ENCODE data around the gene TSHZ2.

The TSHZ2 gene

DNA sequence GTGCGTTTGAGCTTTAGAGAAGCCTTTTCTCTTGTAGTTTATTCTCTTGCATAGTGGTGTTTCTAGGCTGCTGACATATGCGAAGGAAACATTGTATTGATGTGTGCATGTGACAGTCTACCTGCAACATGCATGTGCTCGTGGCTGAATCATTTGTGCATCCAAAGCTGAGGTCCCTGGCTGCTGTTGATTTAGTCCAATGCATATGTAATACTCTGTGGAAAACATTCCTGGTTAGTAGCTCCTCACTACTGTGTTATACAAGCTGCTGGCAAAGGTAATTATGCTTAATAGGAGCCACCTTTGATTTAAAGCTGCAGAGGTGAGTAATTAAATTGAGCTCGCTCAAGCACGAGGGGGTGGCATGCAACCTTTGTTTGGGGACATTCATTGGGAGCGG, 24.5 kb downstream of the TSHZ2 start:
- no peak for TF ChIP-seq CTCF (IDR thresholded peaks at IDR 0.05; ENCODE audit: low read length)
- TF ChIP-seq EZH2 (IDR thresholded peaks at IDR 0.05; ENCODE audit: borderline replicate concordance, low read length): no peak
- Histone ChIP-seq H3K36me3 (ENCODE audit: insufficient read depth, low read length) (no peaks in the 10 kb centered on the region), H3K27me3 (ENCODE audit: insufficient read depth, low read length) (no peaks in the 10 kb centered on the region), H3K9me3 (ENCODE audit: low read length) (no peaks in the 10 kb centered on the region), H3K4me2 (ENCODE audit: low read length) (no peak overlapping the region), H3K9ac (ENCODE audit: low read length) (no peak overlapping the region), H3K27ac (ENCODE audit: low read depth, low read length, poor library complexity, severe bottlenecking) (no peak overlapping the region), H2AFZ (ENCODE audit: low read length) (no peak overlapping the region), H3F3A (ENCODE audit: insufficient read depth, low read length) (peaks cover 3% of the 10 kb centered on the region; the same call in 1 of the 2 replicates), H3K4me1 (ENCODE audit: insufficient read depth, low read length, severe bottlenecking) (peaks cover 42% of the 10 kb centered on the region), H3K79me2 (ENCODE audit: insufficient read depth, low read length) (no peaks in the 10 kb centered on the region), H4K20me1 (ENCODE audit: insufficient read depth, low read length) (no peaks in the 10 kb centered on the region), H3K9me2 (ENCODE audit: low read depth, low read length) (no peaks in the 10 kb centered on the region), H3K4me3 (ENCODE audit: low read depth, low read length, poor library complexity, severe bottlenecking) (no peak overlapping the region)

DNA sequence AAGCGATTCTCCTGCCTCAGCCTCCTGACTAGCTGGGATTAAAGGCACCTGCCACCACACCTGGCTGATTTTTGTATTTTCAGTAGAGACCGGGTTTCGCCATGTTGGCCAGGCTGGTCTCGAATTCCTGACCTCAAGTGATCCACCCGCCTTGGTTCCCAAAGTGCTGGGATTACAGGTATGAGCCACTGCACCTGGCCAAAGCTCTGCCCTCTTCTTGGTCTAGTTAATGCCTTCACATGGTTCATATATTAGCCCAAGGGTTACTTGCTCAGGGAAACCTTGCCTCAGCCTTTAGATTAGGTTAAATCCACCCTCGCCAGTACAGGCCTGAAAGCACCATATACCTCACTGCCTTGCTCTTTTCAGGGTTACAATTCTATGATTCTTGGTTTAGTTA, 26.1 kb downstream of the TSHZ2 start:
- Histone ChIP-seq H4K20me1 (ENCODE audit: insufficient read depth, low read length) (no peaks in the 10 kb centered on the region), H2AFZ (ENCODE audit: low read length) (no peak overlapping the region), H3K4me3 (ENCODE audit: low read depth, low read length, poor library complexity, severe bottlenecking) (no peak overlapping the region), H3K9me3 (ENCODE audit: low read length) (no peaks in the 10 kb centered on the region), H3K4me2 (ENCODE audit: low read length) (no peak overlapping the region), H3K27me3 (ENCODE audit: insufficient read depth, low read length) (no peaks in the 10 kb centered on the region), H3K9me2 (ENCODE audit: low read depth, low read length) (no peaks in the 10 kb centered on the region), H3K79me2 (ENCODE audit: insufficient read depth, low read length) (no peaks in the 10 kb centered on the region), H3K27ac (ENCODE audit: low read depth, low read length, poor library complexity, severe bottlenecking) (no peak overlapping the region), H3K4me1 (ENCODE audit: insufficient read depth, low read length, severe bottlenecking) (peaks cover 59% of the 10 kb centered on the region), H3K36me3 (ENCODE audit: insufficient read depth, low read length) (no peaks in the 10 kb centered on the region), H3K9ac (ENCODE audit: low read length) (no peak overlapping the region), H3F3A (ENCODE audit: insufficient read depth, low read length) (peaks cover 13% of the 10 kb centered on the region)
- TF ChIP-seq EZH2 (IDR thresholded peaks at IDR 0.05; ENCODE audit: borderline replicate concordance, low read length) (no peak), CTCF (IDR thresholded peaks at IDR 0.05; ENCODE audit: low read length) (no peak)

GRCh38 chr20:52999040-52999439, 26.9 kb downstream of the TSHZ2 start:
- Histone ChIP-seq H3K36me3 (ENCODE audit: insufficient read depth, low read length) (no peaks in the 10 kb centered on the region), H3K79me2 (ENCODE audit: insufficient read depth, low read length) (no peaks in the 10 kb centered on the region), H2AFZ (ENCODE audit: low read length) (no peak overlapping the region), H3F3A (ENCODE audit: insufficient read depth, low read length) (peaks cover 13% of the 10 kb centered on the region), H4K20me1 (ENCODE audit: insufficient read depth, low read length) (no peaks in the 10 kb centered on the region), H3K9ac (ENCODE audit: low read length) (no peak overlapping the region), H3K4me2 (ENCODE audit: low read length) (no peak overlapping the region), H3K27ac (ENCODE audit: low read depth, low read length, poor library complexity, severe bottlenecking) (peak overlapping the region; percentile 98), H3K9me3 (ENCODE audit: low read length) (no peaks in the 10 kb centered on the region), H3K4me1 (ENCODE audit: insufficient read depth, low read length, severe bottlenecking) (peaks cover 66% of the 10 kb centered on the region), H3K9me2 (ENCODE audit: low read depth, low read length) (no peaks in the 10 kb centered on the region), H3K4me3 (ENCODE audit: low read depth, low read length, poor library complexity, severe bottlenecking) (no peak overlapping the region), H3K27me3 (ENCODE audit: insufficient read depth, low read length) (no peaks in the 10 kb centered on the region)
- TF ChIP-seq EZH2 (IDR thresholded peaks at IDR 0.05; ENCODE audit: borderline replicate concordance, low read length) (no peak), CTCF (IDR thresholded peaks at IDR 0.05; ENCODE audit: low read length) (no peak)

Measured in OCI-LY1 (cell line).